PC-3 (cell line): ENCODE data around the gene MRTFA. TPM values are rescaled to one million over a fixed set of nuclear protein-coding genes. Genes with fewer than 3 reads are reported as not detected.

Experiments used
- ATAC-seq: fragments of 200-7000 bp; cut with Tn5 transposase; 2 replicates; pipeline ENCODE4 v1.9.1; 2020; ENCODE audit warnings: mild to moderate bottlenecking, moderate library complexity
- BruUV-seq: library from RNA; stranded (reverse); fragments of 400-500 nt; replicated peaks from 2 replicates; lab custom pipeline; 2021; lab: Mats Ljungman, UMichigan
- CTCF ChIA-PET: fragments of 300-600 bp; sonication (Branson Sonifier 250); formaldehyde crosslinking; loops from one replicate; lab custom pipeline; 2022; ENCODE audit warnings: antibody characterized with exemption; lab: Charles Lee
- POLR2A ChIA-PET: fragments of 300-600 bp; sonication (Branson Sonifier 250); formaldehyde crosslinking; loops from one replicate; lab custom pipeline; 2022; ENCODE audit warnings: antibody characterized with exemption; ENCODE audit not compliant: unreplicated experiment; lab: Charles Lee
- DNase-seq: peaks from one replicate; pipeline ENCODE4 v3.0.0-alpha.2; 2015
- H2AFZ ChIP-seq: fragments of 300-600 bp; sonication (generic); 2 replicates; pipeline ENCODE4 v1.6.0; 2016; ENCODE audit warnings: antibody characterized with exemption, low read length
- H3F3A ChIP-seq: fragments of 300-600 bp; sonication (generic); one replicate; pipeline ENCODE4 v1.6.0; 2017; ENCODE audit warnings: antibody characterized with exemption, low read length, control low read depth, mild to moderate bottlenecking; ENCODE audit not compliant: unreplicated experiment
- H3K27ac ChIP-seq: fragments of 300-600 bp; sonication (generic); 2 replicates; pipeline ENCODE4 v1.5.1; 2016; ENCODE audit warnings: mild to moderate bottlenecking, low read length
- H3K27me3 ChIP-seq: fragments of 300-600 bp; sonication (generic); 2 replicates; pipeline ENCODE4 v1.6.1; 2016; ENCODE audit warnings: low read length, mixed read lengths
- H3K36me3 ChIP-seq: fragments of 300-600 bp; sonication (generic); 2 replicates; pipeline ENCODE4 v1.6.1; 2016; ENCODE audit warnings: low read depth, mixed run types, low read length, mixed read lengths
- H3K4me1 ChIP-seq: fragments of 300-600 bp; sonication (generic); 2 replicates; pipeline ENCODE4 v1.5.1; 2016; ENCODE audit warnings: low read length; ENCODE audit not compliant: insufficient read depth
- H3K4me2 ChIP-seq: fragments of 300-600 bp; sonication (generic); 2 replicates; pipeline ENCODE4 v1.6.0; 2016; ENCODE audit warnings: low read length
- H3K4me3 ChIP-seq: fragments of 300-600 bp; sonication (generic); 2 replicates; pipeline ENCODE4 v1.5.1; 2016; ENCODE audit warnings: mild to moderate bottlenecking, low read length, mixed read lengths
- H3K79me2 ChIP-seq: fragments of 300-600 bp; sonication (generic); 2 replicates; pipeline ENCODE4 v1.6.1; 2017; ENCODE audit warnings: low read length, mixed read lengths
- H3K9ac ChIP-seq: fragments of 300-600 bp; sonication (generic); 2 replicates; pipeline ENCODE4 v1.6.0; 2016; ENCODE audit warnings: mild to moderate bottlenecking, low read length
- H3K9me2 ChIP-seq: fragments of 300-600 bp; sonication (generic); replicated peaks from 2 replicates; pipeline ENCODE4 v1.6.1; 2016; ENCODE audit warnings: mixed run types, low read length, mixed read lengths
- H3K9me3 ChIP-seq: fragments of 300-600 bp; sonication (generic); 2 replicates; pipeline ENCODE4 v1.6.1; 2016; ENCODE audit warnings: low read length, mixed read lengths
- H4K20me1 ChIP-seq: fragments of 300-600 bp; sonication (generic); 2 replicates; pipeline ENCODE4 v1.6.1; 2016; ENCODE audit warnings: low read length, mixed read lengths
- CTCF ChIP-seq: fragments of 300-600 bp; sonication (generic); conservative IDR thresholded peaks from 2 replicates; pipeline ENCODE4 v1.5.1; 2017; ENCODE audit warnings: antibody characterized with exemption, low read depth, mild to moderate bottlenecking, low read length
- EZH2 ChIP-seq: fragments of 300-600 bp; sonication (generic); IDR thresholded peaks from one replicate; pipeline ENCODE4 v1.6.1; 2017; ENCODE audit warnings: antibody characterized with exemption, mild to moderate bottlenecking, low read length; ENCODE audit not compliant: unreplicated experiment
- EZH2phosphoT487 ChIP-seq: fragments of 300-600 bp; sonication (generic); IDR thresholded peaks from 2 replicates; pipeline ENCODE4 v1.6.1; 2018; ENCODE audit warnings: mild to moderate bottlenecking, antibody characterized with exemption, low read length, borderline replicate concordance
- intact Hi-C: fragments of 100-400 bp; cut with micrococcal nuclease; formaldehyde crosslinking; loops from 2 replicates; pipeline ENCODE4 v1.9.0; 2023
- total RNA-seq: library from RNA; depleted of rRNA; stranded (reverse); fragments of >200 nt; gene quantifications from 2 replicates; pipeline ENCODE4 v1.2.3, GENCODE V29; 2014

Gene MRTFA
- total RNA-seq, 1 experiment from 2014 or later: 32.6 TPM

GRCh38 chr22:40679964-40680818, 43.7 kb upstream of the MRTFA start:
- no peaks in the 10 kb centered on the region for H3K9me2 ChIP-seq
- H3K4me1 ChIP-seq: peaks cover 8% of the 10 kb centered on the region
- H3K27ac ChIP-seq: no peak overlapping the region
- no peaks in the 10 kb centered on the region for H3F3A ChIP-seq
- no peak overlapping the region for H3K4me2 ChIP-seq
- CTCF ChIA-PET: no interaction called here
- no peak overlapping the region for H3K9ac ChIP-seq
- no peak for ATAC-seq
- no peaks in the 10 kb centered on the region for H4K20me1 ChIP-seq
- no peak for DNase-seq
- H3K27me3 ChIP-seq: no peaks in the 10 kb centered on the region
- H3K79me2 ChIP-seq: no peaks in the 10 kb centered on the region
- POLR2A ChIA-PET: interaction anchor here (0.6 kb wide), 1 partner anchor 11 kb away, joined by 8 read pairs; no protein-coding TSS in a partner anchor
- no TSS peak for BruUV-seq
- no peak for TF ChIP-seq CTCF
- no peak for TF ChIP-seq EZH2
- no peak for TF ChIP-seq EZH2phosphoT487
- no peak overlapping the region for H3K4me3 ChIP-seq
- H2AFZ ChIP-seq: no peak overlapping the region
- intact Hi-C loops: loop anchor here (10.0 kb wide), 1 partner anchor 215 kb away; no protein-coding TSS in a partner anchor
- no peaks in the 10 kb centered on the region for H3K36me3 ChIP-seq
- H3K9me3 ChIP-seq: no peaks in the 10 kb centered on the region

GRCh38 chr22:40679249-40679963, 42.9 kb upstream of the MRTFA start, which contains the start of gene MCHR1:
Gene MCHR1 (plus strand): TSS chr22:40679484. CDS start chr22:40679653, 169 bp downstream.
- BruUV-seq: no TSS peak
- no peaks in the 10 kb centered on the region for H3K9me3 ChIP-seq
- H3K9me2 ChIP-seq: no peaks in the 10 kb centered on the region
- ATAC-seq (no peak), DNase-seq (no peak)
- POLR2A ChIA-PET: no interaction called here
- no peaks in the 10 kb centered on the region for H4K20me1 ChIP-seq
- H2AFZ ChIP-seq: no peak within 1 kb of the TSS
- no peaks in the 10 kb centered on the region for H3K36me3 ChIP-seq
- H3K27me3 ChIP-seq: no peaks in the 10 kb centered on the region
- no peaks in the 10 kb centered on the region for H3F3A ChIP-seq
- H3K79me2 ChIP-seq: no peaks in the 10 kb centered on the region
- no peak for TF ChIP-seq CTCF
- no peak for TF ChIP-seq EZH2phosphoT487
- TF ChIP-seq EZH2: no peak
- no peak within 1 kb of the TSS for H3K9ac ChIP-seq
- peaks cover 8% of the 10 kb centered on the region for H3K4me1 ChIP-seq
- intact Hi-C loops: no loop called here
- CTCF ChIA-PET: no interaction called here
- H3K4me2 ChIP-seq: no peak within 1 kb of the TSS
- no peak within 1 kb of the TSS for H3K27ac ChIP-seq
- H3K4me3 ChIP-seq: no peak within 1 kb of the TSS
